GM18508 (cell line): ENCODE data around the gene KDM8.
A peak's percentile ranks its signal among the peaks of the same experiment; 100 is the strongest.
"Not testable (repeated sequence)": the region's sequence is repeated elsewhere in the genome, so short reads cannot be mapped to it uniquely, and the experiment has no call there.

Experiments
- ATAC-seq: cut with Tn5 transposase; IDR thresholded peaks from one replicate; pipeline ENCODE4 v1.9.1; 2021; ENCODE audit warnings: moderate number of reproducible peaks; ENCODE audit not compliant: insufficient read depth, unreplicated experiment

KDM8 gene

DNA sequence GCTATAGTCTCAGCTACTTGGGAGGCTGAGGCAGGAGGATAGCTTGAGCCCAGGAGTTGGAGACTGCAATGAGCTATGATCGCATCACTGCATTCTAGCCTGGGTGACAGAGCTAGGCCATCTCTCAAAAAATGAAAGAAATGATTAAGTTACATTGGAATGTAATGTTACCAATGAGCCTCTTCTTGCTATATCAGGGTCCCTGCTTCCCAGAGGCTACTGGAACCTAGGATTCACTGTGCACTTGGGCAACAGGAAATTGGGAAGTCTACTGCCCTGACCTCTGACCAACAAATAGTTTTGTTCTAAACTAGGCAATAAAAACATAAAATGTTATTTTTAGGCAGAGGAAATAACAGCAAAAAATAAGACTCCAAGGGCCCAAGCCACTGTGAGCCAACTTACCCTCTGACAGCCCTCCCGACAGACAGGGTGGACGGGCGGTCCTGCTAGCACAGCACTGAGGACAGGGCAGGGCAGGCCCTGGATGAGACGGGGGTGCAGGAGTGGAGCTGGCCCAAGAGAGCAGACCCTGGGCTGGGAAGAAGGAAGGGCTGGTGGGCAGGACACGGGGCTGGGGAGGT is 37.7 kb downstream of the KDM8 start:
- no peak for ATAC-seq

DNA sequence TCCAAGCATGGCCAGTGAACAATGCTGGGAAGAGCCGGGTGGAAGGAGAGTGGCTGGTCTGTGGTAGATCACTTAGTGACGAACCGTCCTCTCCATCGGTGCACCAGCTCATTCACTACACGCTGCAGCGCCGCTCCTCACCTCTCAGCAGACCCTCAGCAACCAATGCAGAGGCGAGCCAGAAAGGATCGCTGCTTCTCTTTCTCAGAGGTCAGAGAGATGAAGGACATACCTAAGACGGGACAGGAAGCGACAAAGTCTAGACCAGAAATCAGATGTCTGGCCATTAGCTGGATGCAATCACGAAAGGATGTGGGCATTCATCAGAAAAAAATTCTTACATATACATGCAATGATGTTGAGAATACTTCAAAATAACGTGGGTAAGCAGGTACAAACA is 38.3 kb downstream of the KDM8 start:
- no peak for ATAC-seq

DNA sequence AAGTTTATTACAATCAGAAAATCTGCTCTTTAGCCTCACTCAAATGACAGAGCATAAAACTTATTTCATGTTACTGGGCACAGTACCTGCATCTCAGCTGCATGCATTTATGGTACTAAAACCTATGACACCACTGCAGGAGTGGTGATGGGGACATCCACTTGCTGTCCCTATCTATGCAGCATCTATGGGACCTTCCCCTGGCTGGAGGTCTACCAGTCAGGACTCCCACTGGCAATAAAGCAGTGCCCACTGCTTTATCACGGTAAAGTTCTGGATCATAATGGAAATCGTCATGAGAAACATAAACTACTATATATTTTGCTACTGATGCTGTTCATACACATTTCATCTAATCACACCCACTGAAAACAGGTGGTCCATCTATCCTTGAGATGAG is 39.1 kb downstream of the KDM8 start:
- ATAC-seq: no peak

DNA sequence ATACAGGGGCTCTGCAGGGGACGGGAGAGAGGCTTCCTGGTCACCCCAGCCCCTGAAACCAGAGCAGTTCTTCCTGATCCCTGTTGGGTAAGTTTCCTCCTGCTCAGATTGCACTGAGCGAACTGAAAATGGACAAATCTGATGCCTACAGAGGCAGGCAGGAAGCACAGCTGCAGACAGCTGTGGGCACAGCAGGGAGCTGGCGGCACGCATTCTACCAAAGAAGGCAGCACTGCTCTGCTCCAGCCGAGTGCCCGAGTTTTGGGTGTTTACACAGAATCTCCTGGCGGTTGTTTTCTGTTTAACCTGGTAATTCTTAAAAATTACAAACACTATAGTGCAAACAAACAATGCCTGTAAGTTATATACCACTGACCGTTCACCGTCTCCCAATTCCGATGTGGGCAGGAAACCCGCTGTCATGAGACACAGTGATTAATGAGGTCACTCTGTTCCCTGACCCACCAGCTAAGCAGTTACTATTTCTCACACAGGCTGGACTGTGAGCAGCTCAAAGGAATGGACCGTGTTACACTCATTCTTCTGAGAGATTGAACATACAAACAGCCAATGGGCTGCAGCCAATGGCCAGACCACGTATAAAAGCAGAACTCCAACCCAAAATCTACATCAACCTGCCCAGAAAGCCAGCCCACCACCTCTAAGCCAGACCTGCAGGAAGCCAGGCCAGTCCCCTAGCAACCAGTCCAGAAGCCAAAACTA is 39.7 kb downstream of the KDM8 start:
- peak; percentile 61 for ATAC-seq

- ATAC-seq: no peak
These were observed 40.5 kb downstream of the KDM8 start for GRCh38 chr16:27243725-27244362.

- no peak for ATAC-seq
These were observed 41.0 kb downstream of the KDM8 start for GRCh38 chr16:27244363-27244755.

DNA sequence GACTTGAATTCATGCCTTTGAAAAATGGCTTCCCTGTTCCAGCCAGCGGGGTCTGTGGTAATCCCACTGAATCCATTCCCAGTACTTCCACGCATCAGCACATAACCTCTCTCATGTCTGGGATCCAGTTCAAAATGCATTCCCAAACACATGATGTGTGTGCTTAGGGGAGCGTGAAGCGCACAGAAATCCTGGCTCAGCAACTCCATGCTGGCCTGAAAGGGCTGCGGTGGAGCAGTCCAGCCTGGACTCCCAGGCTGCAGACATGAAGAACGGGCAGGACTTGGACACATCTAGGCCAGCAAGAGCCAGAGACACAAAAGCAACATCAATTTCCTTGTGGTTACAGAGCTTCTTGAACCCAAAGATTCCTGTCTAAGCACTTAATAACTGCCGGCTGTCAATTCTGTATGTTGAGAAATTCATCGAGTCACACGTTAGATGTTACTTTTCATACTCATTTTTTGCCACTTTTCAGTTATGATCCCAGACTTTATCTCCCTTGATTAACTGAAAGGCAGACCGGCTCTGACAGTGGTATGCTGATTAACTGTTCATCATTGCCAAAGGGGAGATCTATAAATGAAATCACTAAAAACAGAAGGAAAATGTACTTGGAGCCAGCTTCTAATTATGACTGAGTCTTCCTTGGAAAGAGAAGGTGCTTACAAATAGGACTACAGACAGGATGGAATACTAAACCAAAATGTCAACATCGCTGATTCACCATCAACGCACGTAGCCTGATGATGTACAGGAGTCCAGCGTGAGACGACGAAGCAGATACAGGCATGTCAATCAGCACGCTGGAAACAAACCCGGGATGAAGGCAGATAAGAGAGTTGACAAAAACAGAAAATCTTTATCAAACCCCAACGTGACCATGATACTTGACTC is 42.2 kb downstream of the KDM8 start:
- ATAC-seq: no peak

DNA sequence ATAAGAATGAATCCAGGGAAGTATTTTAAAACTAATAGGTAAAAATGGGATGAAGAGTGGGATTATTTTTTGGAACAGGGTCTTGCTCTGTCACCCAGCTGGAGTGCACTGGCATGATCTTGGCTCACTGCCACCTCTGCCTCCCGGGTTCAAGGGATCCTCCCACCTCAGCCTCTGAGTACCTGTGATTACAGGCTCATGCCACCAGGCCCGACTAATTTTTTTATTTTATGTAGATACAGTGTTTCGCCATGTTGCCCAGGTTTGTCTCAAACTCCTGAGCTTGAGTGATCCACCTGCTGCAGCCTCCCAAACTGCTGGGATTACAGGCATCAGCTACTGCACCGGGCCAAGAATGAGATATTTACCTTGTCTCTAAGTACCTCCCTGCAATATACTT is 43.1 kb downstream of the KDM8 start:
- no peak for ATAC-seq

DNA sequence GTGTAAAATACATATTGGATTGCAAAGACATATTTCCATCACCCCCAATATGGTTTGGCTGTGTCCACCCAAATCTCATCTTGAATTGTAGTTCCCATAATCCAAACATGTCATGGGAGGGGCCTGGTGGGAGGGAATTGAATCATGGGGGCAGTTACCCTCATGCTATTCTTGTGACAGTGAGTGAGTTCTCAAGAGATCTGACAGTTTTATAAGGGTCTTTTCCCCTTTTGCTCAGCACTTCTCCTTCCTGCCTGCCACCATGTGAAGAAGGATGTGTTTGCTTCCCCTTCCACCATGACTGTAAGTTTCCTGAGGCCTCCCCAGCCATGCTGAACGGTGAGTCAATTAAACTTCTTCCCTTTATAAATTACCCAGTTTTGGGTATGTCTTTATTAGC is 43.8 kb downstream of the KDM8 start:
- not testable (repeated sequence) for ATAC-seq

GRCh38 chr16:27248036-27248435 is 44.7 kb downstream of the KDM8 start:
- no peak for ATAC-seq

DNA sequence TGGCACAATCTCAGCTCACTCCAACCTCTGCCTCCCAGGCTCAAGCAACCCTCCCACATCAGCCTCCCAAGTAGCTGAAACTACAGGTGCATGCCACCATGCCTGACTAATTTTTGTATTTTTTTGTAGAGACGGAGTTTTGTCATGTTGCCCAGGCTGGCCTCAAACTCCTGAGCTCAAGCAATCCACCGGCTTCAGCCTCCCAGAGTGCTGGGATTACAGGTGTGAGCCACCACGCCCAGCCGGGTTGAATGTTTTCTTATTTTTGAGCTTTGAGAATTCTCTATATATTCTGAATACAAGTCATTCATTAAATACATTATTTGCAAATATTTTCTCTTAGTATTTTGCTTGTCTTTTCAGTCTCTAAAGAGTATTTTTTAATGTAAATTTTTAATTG is 45.6 kb downstream of the KDM8 start:
- not testable (repeated sequence) for ATAC-seq

- ATAC-seq: no peak
These were observed 48.3 kb downstream of the KDM8 start for GRCh38 chr16:27251541-27252205.

- no peak for ATAC-seq
These were observed 48.9 kb downstream of the KDM8 start for GRCh38 chr16:27252206-27252585.

DNA sequence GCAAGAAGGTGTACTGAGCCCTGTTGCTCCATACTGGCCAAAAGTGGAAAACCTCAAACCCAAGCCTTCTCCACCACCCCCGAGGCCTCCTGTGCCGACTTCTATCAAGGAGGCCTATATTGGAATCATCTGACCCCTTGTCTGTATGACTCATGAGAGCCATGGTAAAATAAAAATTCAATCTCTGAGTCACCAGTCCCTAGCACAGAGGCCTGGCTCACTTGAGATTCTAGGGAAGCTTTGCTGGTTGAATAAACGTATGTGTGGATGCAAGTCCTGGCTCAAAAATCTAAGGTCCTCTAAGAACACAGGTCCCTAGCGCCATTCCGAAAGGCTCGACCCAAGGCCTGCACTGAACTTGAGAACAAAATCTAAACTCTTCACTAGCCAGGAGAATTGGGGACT is 50.2 kb downstream of the KDM8 start:
- ATAC-seq: no peak

DNA sequence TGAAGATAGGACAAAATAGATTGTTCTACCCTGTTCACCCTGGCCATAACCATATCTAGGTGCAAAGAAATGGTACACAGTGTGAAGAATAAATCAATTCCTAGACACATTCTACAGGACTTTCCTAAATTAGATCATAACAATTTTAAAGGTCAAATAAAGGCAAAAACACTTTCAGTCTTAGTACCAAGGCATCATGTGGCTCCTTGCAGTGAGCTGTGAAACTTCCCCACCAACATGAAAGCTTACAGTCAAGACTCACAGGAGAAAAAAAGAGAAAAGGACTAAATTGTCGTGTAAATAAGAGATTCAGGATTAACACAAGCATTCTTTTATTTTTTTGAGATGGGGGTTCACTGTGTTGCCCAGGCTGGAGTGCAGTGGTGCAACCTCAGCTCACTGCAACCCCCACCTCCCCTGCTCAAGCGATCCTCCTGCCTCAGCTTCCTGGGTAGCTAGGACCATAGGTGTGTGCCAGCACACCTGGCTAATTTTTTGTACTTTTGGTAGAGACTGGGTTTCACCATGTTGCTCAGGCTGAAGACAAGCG is 51.0 kb downstream of the KDM8 start:
- ATAC-seq: no peak

DNA sequence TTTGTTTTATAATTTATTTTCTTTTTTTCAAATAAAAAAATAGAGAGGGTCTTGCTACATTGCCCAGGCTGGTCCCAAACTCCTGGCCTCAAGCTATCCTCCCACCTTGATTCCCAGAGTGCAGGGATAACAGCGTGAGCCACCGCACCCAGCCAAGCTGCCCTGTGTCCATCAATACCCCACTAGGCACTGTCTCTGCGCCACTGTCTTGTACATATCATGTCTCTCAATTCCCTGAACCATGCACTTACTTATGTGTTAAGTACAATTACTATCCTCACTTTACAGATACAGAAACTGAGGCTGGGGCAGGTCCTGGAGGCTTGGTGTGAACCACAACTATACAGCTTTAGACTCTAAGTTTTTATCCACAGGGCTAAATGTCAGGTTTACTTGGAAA is 53.5 kb downstream of the KDM8 start:
- no peak for ATAC-seq

GRCh38 chr16:27257271-27257670 is 53.9 kb downstream of the KDM8 start:
- ATAC-seq: no peak

DNA sequence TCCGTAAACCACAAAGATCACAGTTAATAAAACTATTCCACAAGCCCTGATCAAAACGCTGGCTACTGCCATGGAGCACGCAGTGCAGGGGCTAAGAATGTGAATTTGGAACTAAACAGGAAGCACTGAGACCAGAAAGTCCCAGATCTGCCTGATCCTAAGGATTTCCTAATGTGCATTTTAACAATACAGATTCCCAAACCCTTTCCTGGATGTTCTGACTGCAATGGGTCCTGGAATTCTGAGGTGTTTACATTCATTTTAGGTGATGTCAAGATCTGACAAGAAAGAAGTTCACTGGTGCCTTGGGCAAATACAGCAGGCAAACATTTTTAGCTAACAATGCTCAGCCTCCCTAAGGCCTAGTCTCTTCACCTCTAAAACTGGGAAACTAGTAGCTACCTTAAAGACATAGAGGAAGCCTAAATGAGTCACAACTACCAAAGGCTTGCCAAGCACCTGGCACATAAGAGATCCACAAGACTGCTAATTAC is 55.0 kb downstream of the KDM8 start:
- ATAC-seq: no peak

DNA sequence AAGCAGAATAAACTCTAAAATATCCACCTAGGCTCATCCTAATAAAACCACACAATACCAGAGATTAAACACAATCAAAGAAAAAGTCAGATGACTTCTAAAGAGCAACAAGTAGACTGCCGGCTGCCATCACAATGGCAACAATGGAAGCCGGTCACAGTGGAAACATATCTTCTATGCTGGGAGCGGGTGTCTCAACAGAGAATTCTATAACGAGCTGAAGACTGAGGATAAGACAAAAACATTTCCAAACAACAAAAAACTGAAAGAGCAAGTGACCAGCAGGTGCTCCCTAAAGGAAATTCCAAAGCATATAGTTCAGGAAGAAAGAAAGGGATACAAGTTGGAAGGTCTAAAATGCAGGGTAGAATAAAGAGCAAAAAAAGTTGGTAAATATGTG is 56.4 kb downstream of the KDM8 start:
- ATAC-seq: no peak

GRCh38 chr16:27262904-27263423 is 59.6 kb downstream of the KDM8 start:
- not testable (repeated sequence) for ATAC-seq
